Stimulated activated CD8-positive, alpha-beta memory T cell treated with anti-CD3 and anti-CD28 coated beads, Interleukin-2, amount 100 ng/mL, for 48 hours (primary cell): ENCODE measurements around the gene NDUFB3.
A peak's percentile ranks its signal among the peaks of the same experiment; 100 is the strongest.
"Not testable (repeated sequence)": the region's sequence is repeated elsewhere in the genome, so short reads cannot be mapped to it uniquely, and the experiment has no call there.

Source experiments
- DNase-seq, 2 donors: peaks; one replicate each; pipeline ENCODE4 v3.0.0-alpha.2; 2020; ENCODE audit warnings: low read depth in 2 of 2

NDUFB3 gene

DNA sequence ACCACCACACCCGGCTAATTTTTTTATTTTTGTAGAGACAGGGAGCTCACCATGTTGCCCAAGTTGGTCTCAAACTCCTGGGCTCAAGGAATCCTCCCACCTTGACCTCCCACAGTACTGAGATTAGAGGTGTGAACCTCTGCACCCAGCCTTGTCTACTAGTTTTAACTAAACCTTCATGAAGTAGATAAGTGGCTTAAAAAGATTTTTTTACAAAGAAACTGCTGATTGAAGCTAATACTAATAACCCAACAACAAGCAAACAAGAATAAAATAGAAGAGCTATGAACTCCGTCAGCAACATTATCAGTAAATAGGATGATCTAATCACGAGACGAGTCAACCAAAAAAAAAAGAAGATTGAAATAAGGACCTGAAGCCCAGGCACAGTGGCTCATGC, 18.8 kb downstream of the NDUFB3 start:
- DNase-seq = no peak

DNA sequence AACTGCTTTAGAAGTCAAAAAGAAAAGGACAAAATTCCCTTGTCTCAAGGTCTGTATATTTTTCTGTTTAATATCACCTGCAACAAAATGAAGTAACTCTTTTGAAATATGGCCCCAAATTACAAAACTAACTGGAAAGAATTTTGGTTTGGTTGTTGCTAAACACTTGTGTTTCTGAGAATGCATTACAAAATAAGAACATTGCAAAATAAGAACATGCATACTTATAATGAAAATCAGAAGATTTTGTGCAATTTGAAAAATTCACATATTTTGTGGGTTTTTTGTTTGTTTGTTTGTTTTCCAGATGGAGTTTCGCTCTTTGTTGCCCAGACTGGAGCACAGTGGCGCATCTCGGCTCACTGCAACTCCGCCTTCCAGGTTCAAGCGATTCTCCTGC, 21.8 kb downstream of the NDUFB3 start:
- DNase-seq = no peak

DNA sequence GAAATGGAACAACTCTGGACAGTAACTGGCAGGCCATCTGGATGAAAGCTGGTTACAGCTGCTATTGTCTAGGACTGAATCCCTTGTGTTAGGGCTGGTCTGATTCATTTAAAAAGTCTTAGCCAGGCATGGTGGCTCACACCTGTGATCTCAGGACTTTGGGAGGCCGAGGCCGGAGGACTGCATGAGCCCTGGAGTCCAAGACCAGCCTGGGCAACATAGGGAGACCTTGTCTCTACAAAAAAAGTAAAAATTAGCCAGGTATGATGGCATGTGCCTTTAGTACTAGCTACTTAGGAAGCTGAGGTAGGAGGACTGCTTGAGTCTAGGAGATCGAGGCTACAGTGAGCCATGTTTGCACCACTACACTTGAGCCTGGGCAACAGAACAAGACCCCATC, 28.7 kb downstream of the NDUFB3 start:
- DNase-seq = no peak

DNA sequence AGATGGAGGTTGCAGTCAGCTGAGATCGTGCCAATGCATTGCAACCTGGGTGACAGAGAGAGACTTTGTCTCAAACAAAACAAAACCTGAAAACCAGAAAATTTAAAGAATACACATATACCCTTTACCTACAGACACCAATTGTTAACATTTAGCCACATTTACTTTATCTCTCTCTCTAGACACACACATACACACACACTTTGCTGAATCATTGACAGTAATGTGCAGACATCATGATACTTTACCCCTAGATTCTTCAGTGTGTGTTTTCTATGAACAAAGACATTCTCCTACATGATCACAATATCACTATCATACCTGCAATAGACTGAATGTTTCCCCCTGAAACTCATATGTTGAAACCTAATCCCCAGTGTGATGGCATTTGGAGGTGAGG, 34.0 kb downstream of the NDUFB3 start:
- no peak for DNase-seq

DNA sequence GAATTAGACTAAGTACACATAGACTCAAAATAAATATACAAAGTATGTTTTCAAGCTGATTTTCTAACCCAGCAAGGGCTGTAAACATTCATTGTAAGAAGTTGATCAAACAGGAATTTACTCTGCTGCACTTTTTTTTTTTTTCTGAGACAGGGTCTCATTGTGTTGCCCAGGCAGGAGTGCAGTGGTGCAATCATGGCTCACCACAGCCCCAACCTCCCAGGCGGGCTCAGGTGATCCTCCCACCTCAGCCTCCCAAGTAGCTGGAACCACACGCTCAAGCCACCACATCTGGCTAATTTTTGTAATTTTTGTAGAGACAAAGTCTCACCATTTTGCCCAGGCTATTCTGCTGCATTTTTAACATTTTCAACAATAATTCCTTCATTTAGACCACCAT, 35.8 kb downstream of the NDUFB3 start:
- DNase-seq = no peak

DNA sequence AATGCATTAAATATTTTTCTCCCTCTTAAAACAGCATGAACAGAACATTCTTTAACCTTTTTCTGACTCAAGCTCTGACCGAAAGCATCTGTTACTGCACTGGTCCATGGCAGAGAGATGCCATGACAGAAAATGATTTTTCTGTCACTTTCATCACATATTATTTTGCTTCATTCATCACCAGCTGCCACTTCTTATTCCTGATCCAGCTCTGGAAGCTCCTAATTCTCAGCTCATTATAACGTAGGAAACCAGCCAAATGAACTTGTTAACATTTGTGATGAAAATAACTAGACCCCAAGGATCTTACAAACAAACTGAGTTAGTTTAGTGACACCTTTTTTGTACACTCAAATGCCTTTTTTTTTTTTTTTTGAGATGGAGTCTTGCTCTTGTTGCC, 36.5 kb downstream of the NDUFB3 start:
- no peak for DNase-seq

DNA sequence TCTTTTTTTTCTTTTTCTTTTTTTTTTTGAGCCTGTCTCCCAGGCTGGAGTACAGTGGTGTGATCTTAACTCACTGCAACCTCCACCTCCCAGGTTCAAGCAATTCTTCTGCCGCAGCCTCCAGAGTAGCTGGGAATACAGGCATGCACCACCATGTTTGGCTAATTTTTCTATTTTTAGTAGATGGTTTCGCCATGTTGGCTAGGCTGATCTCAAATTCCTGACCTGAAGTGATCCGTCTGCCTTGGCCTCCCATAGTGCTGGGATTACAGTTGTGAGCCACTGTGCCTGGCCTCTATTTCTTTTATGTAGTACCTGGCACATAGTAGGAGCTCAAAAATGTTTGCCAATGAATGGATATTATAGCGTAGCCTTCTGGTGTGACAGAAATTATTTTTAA, 37.4 kb downstream of the NDUFB3 start:
- DNase-seq = no peak

DNA sequence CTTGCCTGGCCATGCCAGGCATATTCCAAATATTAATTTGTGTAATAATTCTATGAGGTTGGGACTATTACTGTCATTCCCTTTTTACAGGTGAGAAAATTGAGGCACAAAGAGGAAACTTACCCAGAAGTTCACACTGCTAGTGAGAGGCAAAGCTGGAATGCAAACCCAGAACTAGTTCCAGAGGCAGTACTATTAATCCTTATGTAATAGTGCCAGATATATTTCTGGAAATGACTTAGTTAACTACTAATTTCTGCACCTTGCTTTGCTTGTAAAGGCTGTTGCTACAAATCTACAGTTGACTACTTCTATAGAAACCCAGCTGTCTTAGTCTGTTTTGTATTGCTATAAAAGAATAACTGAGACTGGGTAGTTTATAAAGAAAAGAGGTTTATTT, 38.8 kb downstream of the NDUFB3 start:
- no peak for DNase-seq

DNA sequence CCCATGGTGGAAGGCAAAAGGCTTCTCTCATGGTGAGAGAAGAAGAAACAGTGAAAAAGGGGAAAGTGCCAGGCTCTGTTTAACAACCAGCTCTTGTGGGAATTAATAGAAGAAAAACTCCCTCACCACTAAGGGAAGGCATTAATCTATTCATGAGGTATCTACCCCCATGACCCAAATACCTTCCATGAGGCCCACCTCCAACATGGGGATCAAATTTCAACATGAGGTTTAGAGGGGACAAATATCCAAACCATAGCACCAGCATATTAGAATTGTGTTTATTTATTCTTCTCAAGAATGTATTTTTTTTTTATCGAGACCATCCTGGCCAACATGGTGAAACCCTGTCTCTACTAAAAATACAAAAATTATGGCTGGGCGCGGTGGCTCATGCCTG, 39.3 kb downstream of the NDUFB3 start:
- no peak for DNase-seq

DNA sequence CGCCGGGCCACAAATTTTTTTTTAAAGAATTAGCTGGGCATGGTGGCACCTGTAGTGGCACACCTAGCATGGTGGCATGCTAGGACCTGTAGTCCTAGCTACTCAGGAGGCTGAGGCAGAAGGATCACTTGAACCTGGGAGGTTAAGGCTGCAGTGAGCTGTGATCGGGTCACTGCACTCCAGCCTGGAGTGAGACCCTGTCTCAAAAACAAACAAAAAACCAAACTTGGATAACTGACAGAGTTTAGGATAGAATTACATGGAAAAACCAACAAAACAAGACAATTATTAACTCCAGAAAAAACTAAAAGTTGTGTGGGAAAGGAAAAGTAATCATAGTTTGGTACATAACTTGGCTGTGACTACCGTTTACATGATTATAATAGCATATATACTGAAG, 42.5 kb downstream of the NDUFB3 start:
- DNase-seq = no peak

DNA sequence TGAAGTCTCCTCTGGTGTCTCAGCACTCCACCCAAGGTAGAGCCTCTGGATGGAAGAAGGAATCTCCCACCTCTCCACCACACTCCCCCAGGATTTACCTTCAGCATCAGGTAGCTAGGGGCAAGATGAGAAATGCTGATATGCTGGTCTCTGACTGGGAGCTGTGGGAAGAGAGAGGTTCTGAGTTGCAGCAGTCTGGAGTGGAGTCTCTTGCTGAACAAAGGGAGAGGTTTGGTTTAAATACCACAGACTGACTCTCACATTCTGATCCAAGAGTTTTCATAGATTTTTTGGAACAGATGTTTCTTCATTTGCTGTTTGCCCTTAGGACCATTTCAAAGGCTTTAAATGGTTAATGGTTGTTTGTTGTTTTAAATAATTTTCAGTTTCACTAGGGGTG, 43.0 kb downstream of the NDUFB3 start:
- DNase-seq = no peak

DNA sequence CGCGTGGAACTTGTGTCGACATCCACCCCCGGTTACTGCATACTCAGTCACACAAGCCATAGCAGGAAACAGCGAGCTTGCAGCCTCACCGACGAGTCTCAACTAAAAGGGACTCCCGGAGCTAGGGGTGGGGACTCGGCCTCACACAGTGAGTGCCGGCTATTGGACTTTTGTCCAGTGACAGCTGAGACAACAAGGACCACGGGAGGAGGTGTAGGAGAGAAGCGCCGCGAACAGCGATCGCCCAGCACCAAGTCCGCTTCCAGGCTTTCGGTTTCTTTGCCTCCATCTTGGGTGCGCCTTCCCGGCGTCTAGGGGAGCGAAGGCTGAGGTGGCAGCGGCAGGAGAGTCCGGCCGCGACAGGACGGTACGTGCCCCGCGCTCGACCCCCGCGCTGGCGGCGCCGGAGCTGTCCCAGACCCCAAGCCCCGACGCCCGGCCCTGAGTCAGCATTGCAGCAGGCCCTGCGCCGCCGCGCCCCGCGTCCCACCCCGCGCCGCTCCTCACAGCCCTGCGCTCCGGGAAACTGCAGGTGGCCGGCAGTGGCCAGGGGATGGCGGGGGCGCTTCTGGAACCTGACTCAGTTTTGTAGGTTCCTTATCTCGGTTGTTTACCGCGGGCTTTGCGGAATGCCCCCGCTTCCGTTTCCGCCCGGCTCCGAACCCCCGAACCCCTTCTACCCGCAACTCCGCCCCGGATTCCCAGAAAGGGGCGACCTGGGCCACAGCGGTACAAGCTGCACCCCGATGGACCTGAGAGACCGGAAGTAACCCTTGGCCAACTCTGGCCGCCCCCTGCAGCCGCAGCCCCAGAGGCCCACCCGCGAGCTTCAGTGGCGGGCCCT, 44.5 kb downstream of the NDUFB3 start, which contains the start of gene CFLAR:
TSS of gene CFLAR (plus strand) at position 50 of the 844 bp plus-strand sequence. CDS start 13,702 bp downstream, outside the sequence.
- DNase-seq = peak; percentile 78 to 81

DNA sequence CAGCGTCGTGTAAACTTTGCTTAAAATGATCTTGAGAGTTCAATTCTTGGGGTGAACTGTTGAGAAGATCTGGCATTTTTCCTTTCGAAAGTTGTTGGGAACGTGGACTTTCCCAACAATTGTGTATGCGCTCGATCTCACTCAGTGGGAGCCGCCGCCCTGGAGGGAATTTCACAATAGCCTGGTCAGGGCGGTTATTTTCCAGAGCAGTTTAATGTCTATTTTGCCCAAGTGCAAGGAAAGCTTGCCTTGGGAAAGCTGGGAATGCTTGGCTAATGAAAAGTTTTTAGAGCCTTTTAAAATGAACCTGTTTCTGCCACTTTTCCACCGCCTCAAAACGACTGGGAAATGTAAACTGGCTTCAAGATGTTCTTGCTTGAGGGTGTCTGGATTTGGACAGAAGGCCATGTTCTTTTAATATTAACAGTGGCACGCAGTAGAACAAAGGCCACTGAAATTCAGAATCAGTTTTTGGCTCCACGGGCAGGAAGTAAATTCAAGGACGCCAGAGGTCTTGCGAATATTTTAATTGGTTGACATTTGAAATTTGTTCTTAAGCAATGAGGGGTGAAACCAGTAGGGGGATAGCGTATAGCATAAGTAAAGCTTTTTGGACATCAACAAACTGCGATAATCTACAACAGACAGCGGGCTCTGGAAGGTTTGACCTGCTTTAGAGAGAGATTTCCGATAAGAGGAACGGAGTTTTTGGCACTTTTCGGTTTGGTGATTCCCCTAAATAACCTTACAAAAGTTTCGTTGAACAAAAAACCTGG, 45.3 kb downstream of the NDUFB3 start:
- DNase-seq = no peak

DNA sequence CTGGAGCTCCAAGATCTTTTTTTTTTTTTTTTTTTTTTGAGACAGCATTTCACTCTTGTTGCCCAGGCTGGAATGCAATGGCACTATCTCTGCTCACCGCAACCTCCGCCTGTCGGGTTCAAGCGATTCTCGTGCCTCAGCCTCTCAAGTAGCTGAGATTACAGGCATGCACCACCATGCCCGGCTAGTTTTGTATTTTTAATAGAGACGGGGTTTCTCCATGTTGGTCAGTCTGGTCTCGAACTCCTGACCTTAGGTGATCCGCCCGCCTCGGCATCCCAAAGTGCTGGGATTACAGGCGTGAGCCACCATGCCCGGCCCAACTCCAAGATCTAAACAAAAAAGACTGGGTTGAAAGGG, 45.9 kb downstream of the NDUFB3 start:
- DNase-seq = not testable (repeated sequence)

DNA sequence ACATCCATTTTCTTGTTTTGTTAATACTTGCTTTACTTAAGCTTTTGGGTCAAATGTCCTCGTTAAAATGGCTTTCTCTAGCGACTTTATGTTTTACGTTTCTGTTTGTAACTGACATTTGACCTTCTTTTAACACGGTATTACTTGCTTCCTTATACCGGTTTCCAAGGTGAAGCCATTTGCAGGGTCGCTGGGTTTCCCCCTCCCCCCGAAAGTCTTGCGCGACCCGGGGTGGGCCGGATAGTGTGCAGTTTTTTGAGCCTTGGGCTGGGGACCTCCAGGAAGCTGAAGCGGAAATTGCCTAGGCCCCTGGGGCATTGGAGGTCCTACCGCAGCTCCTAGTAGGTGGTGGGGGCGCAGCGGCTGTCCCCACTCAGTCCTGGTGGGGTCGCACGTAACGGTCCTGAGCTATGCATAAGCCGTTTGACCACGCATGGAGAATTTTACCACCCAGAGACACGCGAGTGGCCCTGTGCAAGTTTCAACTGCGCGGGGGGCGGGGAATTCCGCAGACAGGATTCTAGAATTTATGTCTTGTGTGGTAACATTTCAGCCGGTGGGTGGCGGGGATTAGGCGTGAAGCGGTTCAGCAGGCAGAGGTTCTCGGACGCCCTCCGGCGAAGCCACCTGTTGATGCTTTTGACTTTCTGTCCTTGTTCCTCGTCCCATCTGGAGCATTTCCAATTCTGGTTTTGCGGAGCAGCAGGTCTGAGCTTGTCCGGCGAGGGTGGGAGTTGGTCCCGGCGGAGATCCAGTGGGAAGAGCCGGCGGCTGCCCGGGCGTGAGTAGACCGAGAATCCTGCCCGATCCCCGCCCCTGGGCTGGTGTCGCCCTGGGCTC, 46.5 kb downstream of the NDUFB3 start:
- DNase-seq = peak; percentile 84

DNA sequence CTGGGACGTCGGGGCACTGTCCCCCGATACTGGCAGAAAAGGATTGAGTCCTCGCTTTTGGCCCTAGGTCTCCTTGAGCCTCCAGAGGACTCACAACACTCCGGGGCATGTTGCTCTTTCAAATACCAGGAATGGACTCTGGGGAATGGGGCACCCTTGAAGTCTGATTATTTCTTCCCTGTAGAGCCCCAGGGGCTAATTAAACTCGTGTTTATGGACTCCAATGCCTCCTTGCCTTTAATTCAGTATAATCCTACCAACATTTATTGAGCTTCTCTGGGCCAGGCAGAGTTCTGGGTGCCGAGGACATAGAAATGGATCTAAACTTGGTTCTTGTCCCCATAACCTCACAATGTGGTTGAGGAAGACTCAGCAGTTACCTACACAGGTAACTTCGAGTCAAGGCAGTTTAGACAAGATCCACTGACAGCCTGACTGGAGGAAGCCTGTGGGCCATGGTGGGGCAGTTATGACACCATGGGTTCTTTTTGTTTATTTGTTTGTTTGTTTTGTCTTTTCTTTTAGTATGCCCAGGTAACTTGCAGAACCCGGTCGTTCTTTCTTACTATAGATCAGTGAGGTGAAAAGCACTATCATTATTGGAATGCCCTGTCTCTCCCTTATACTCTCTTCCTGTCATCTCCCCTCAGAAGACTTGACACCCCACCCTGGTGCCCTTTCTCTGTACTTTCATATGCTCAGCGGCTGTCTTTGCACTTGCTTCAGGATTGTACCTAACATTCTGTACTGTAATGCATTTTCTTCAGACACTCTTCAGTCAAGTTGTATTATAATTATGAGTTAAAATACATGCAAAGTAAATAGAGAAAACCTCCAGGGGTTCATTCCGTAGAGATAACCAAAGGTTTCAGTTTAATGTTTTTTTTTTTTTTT, 47.4 kb downstream of the NDUFB3 start:
- no peak for DNase-seq

DNA sequence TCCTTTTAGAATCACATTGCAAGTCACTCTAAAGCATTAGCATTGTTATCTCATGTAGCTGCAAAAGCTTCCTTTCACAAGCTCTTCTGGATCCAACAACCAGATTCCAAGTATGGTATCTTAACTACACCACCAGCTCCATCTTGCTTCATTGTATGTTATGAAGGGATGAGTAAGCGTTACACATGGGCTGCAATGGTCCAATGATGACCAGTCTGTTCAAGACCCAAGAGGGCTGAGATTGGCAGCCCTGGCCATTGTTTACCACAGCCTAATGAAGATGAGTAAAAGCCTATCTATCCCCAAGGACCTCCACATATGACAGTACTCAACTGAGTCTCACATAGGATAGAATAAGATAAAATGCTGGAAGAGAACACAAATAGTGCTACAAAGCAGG, 50.5 kb downstream of the NDUFB3 start:
- DNase-seq = no peak

DNA sequence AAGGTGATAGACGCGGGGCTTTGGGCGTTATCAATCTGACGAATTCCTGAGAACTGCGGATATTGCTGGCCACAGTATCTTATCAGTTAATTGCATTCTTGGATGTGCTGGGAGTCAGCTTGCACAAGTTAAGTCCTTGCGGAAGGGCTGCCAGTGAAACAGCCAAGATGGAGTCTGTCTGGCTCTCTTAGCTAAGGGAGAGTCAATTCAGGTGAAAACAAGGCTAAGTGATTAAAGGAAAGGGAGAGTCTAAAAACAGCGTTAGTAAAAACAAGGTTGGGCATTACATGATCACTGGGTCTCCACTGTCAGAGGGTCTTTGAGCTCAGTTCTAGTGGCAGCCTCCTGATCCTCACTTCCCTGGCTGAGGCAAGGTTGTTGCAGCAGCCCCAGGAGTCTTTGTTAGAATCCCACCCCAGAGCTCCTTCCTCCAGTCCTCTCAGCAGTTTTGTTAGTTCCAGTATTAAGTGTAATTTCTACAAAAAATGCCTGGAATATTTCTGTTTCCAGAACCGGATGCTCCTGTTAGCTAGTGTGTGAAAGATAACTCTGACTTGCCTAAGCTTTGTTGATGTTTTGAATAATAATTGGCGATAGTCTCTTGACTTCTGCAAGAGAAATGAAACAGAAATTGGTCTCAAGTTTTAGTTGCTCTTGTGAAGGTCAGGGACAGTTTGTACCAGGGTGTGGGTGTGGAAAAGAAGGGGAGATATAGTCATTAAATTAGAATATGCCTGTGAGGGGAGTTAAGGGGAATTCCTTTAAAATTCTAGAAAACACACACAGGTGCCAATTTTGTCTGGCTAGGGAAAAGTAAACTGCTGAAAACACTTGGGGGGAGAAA, 54.7 kb downstream of the NDUFB3 start:
- DNase-seq = no peak

DNA sequence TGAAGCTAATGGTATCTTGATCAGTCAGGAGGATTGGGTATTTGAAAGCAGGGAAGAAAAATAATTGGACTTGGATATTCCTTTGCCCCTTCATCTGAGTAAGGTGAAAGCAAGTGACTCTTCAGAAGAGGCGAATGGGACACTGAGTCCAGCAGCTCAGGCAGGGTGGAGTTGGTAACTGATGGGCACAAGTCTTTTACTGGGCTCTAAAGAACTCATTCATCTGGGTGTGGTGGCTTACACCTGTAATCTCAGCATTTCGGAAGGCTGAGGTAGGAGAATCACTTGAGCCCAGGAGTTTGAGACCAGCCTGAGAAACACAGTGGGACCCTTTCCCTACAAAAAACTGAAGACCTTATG, 55.3 kb downstream of the NDUFB3 start:
- no peak for DNase-seq

DNA sequence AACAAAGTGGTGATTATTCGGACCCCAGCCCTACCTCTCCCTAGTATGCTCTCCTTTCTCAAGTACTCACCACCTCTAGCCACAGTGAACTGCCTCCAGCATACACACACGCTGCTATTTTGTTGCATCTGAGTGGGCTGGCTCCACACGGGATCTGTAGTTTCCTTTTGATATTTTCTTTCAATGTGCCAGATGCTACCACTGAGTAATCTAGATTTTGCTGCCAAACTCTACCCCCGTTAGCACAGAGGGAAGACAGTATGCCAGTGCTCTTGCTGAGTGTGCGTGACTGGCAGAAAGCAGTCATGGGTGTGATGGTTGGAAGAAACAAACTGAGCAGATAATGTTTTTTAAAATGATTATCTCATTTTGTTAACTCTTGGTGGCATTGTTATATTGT, 55.8 kb downstream of the NDUFB3 start:
- no peak for DNase-seq
